Measurements from ENCODE around the gene PRSS37. TPM values are rescaled to one million over a fixed set of nuclear protein-coding genes. Genes with fewer than 3 reads are reported as not detected.

The PRSS37 gene, protein sequence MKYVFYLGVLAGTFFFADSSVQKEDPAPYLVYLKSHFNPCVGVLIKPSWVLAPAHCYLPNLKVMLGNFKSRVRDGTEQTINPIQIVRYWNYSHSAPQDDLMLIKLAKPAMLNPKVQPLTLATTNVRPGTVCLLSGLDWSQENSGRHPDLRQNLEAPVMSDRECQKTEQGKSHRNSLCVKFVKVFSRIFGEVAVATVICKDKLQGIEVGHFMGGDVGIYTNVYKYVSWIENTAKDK
- total RNA-seq (not detected), polyA plus RNA-seq (not detected), total RNA-seq (not detected)

DNA sequence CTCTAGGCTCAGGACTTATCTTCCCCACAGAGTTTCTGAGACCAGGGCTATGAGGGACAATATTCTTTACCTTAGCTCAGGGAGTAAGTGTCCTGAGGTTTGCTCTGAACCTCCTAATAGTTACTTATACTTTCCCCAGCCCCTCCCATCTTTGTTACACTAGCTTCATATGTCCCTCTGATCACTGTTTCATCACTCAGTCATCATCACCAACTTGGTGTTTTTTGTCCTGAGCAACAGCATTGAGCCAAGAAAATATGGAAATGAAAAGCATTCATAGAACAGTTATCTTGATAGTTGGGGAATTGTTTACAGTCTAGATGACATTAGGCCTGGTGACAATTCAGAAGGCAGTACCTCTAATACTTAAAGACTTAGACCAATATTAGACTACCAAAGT, at the start of gene PRSS37:
PRSS37 (minus strand) TSS at position 101 of the 400 bp plus-strand sequence. CDS start 436 bp downstream, outside the sequence.
- CTCF ChIA-PET = no interaction called here
- H3K9me3 ChIP-seq (ENCODE audit: control insufficient read depth in 2 of 3, low read length in 3 of 3) = no peaks in the 10 kb centered on the region
- no peaks in the 10 kb centered on the region for H3K27me3 ChIP-seq (ENCODE audit: control insufficient read depth in 2 of 2, insufficient read depth in 2 of 2, low read length in 2 of 2)
- POLR2A ChIA-PET = no interaction called here
- no peak within 1 kb of the TSS for H3K4me3 ChIP-seq (ENCODE audit: low read length)
- no peaks in the 10 kb centered on the region for H3K36me3 ChIP-seq (ENCODE audit: control insufficient read depth in 2 of 3, insufficient read depth in 3 of 3, low read length in 3 of 3)
- Mint-ChIP-seq H3K4me3 (no peak within 1 kb of the TSS), H3K4me1 (no peaks in the 10 kb centered on the region), H3K27ac (no peak within 1 kb of the TSS), H3K9me3 (no peaks in the 10 kb centered on the region), H3K27me3 (no peaks in the 10 kb centered on the region), H3K36me3 (peaks cover 0 to 12% (median under 1%) of the 10 kb centered on the region in 5 donors)
- intact Hi-C loops (cut with micrococcal nuclease) = no loop called here
- no peak within 1 kb of the TSS for H3K27ac ChIP-seq (ENCODE audit: low read depth, low read length)
- H3K4me1 ChIP-seq (ENCODE audit: control insufficient read depth in 2 of 2, insufficient read depth in 2 of 2, low read length in 2 of 2) = no peaks in the 10 kb centered on the region
- no peak for DNase-seq
- no peak for ATAC-seq

DNA sequence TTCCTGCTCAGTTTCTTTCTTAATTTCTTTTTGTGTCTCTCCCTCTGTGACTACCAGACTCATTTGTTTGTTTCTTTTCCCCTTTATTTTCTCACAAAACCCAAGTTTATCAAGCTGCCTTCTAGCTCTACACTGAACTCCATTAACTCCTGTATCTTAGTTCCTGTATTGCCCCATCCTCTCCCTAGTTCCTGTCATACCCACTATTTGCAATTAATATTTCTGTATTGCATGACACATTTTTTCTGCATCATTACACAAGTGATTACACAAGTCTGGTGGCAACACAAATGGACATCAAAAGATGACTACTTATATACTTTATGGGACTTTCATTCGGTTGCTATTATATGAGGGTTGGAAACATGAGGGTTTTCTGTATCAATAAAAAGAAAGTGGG, 48.0 kb upstream of the PRSS37 start:
- CTCF ChIA-PET = no interaction called here
- peak; percentile 71 for ATAC-seq
- no peak overlapping the region for H3K27ac ChIP-seq (ENCODE audit: low read depth, low read length)
- no peaks in the 10 kb centered on the region for H3K27me3 ChIP-seq (ENCODE audit: control insufficient read depth in 2 of 2, insufficient read depth in 2 of 2, low read length in 2 of 2)
- intact Hi-C loops (cut with micrococcal nuclease) = no loop called here
- H3K27ac Mint-ChIP-seq = no peak overlapping the region
- DNase-seq = no peak
- peaks cover 0 to 2% (median 0%) of the 10 kb centered on the region in 7 donors for H3K4me1 Mint-ChIP-seq
- no peak overlapping the region for H3K4me3 Mint-ChIP-seq
- H3K4me1 ChIP-seq (ENCODE audit: control insufficient read depth in 2 of 2, insufficient read depth in 2 of 2, low read length in 2 of 2) = no peaks in the 10 kb centered on the region
- H3K36me3 Mint-ChIP-seq = peaks cover 0 to 4% (median 0%) of the 10 kb centered on the region in 5 donors
- no peak overlapping the region for H3K4me3 ChIP-seq (ENCODE audit: low read length)
- H3K27me3 Mint-ChIP-seq = peaks cover 0 to 34% (median 14%) of the 10 kb centered on the region in 5 donors
- no peaks in the 10 kb centered on the region for H3K36me3 ChIP-seq (ENCODE audit: control insufficient read depth in 2 of 3, insufficient read depth in 3 of 3, low read length in 3 of 3)
- H3K9me3 Mint-ChIP-seq = peaks cover 0 to 4% (median 0%) of the 10 kb centered on the region in 11 donors
- no peaks in the 10 kb centered on the region for H3K9me3 ChIP-seq (ENCODE audit: control insufficient read depth in 2 of 3, low read length in 3 of 3)
- POLR2A ChIA-PET = no interaction called here

DNA sequence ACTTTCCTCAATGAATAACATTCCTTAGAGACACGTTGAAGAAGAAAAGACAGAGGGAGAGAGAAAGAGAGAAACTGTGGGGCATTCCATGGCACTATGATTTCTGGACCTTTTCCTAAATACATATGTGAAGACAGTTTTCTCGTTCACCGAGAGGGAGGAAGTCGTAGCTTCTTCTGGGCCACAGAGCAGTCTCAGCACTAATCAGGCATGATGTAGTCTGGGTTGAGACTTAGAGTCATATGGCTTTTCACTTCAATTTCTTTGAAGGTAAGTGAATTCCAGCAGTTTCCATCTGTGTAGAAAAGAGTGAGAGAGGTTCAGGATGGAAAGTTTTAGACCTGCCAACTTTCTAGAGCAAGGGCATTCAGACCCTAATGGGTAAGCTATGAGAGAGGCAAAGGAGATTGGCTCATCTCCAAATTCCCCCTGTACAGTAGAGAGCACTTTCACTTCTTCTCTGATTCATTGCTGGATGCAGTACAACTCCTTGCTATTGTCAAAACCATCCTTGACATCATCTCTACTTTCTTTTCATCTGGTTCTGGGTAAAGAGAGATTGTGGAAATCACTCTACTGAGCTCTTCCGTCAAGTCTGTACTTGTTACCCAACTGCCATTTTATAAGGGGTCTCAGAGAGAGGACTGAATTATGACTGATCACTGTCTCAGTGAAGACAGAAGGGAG, 43.4 kb upstream of the PRSS37 start:
- POLR2A ChIA-PET = no interaction called here
- H3K4me3 Mint-ChIP-seq = no peak overlapping the region
- Histone ChIP-seq H3K4me1 (ENCODE audit: control insufficient read depth in 2 of 2, insufficient read depth in 2 of 2, low read length in 2 of 2) (no peaks in the 10 kb centered on the region), H3K27me3 (ENCODE audit: control insufficient read depth in 2 of 2, insufficient read depth in 2 of 2, low read length in 2 of 2) (no peaks in the 10 kb centered on the region), H3K4me3 (ENCODE audit: low read length) (no peak overlapping the region), H3K9me3 (ENCODE audit: control insufficient read depth in 2 of 3, low read length in 3 of 3) (no peaks in the 10 kb centered on the region), H3K27ac (ENCODE audit: low read depth, low read length) (no peak overlapping the region), H3K36me3 (ENCODE audit: control insufficient read depth in 2 of 3, insufficient read depth in 3 of 3, low read length in 3 of 3) (no peaks in the 10 kb centered on the region)
- H3K4me1 Mint-ChIP-seq = peaks cover 0 to 2% (median 0%) of the 10 kb centered on the region in 7 donors
- peaks cover 0 to 4% (median 0%) of the 10 kb centered on the region in 5 donors for H3K36me3 Mint-ChIP-seq
- no peak overlapping the region for H3K27ac Mint-ChIP-seq
- peaks cover 0 to 10% (median 2%) of the 10 kb centered on the region in 11 donors for H3K9me3 Mint-ChIP-seq
- ATAC-seq (peak; percentile 74), DNase-seq (no peak)
- intact Hi-C loops (cut with micrococcal nuclease) = no loop called here
- CTCF ChIA-PET = no interaction called here
- H3K27me3 Mint-ChIP-seq = peaks cover 0 to 33% (median 12%) of the 10 kb centered on the region in 5 donors

DNA sequence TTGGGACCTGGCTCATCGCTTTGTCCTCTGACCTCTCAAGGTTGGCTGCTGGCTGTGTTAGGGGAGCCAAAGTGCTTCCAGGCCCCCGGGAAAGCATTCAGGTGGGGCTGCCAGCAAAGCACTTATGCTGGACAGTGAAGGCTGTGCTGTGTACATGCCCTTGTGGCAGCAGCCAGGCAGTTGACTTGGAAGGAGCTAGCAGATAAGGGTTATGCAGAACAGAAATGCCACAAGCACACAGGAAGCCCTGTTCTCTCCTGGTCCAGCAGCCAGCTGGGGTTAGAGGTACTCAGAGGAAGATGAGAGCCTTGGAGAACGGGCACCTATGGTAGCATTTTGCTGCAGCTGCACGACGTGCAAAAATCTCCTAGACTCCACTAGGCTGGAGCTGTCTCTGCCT, 39.7 kb upstream of the PRSS37 start:
- no peak overlapping the region for H3K4me3 Mint-ChIP-seq
- H3K9me3 ChIP-seq (ENCODE audit: control insufficient read depth in 2 of 3, low read length in 3 of 3) = no peaks in the 10 kb centered on the region
- DNase-seq = no peak
- no peak overlapping the region for H3K4me3 ChIP-seq (ENCODE audit: low read length)
- no peaks in the 10 kb centered on the region for H3K36me3 ChIP-seq (ENCODE audit: control insufficient read depth in 2 of 3, insufficient read depth in 3 of 3, low read length in 3 of 3)
- H3K36me3 Mint-ChIP-seq = no peaks in the 10 kb centered on the region
- H3K27ac Mint-ChIP-seq = no peak overlapping the region
- no peak overlapping the region for H3K27ac ChIP-seq (ENCODE audit: low read depth, low read length)
- no peaks in the 10 kb centered on the region for H3K4me1 ChIP-seq (ENCODE audit: control insufficient read depth in 2 of 2, insufficient read depth in 2 of 2, low read length in 2 of 2)
- H3K4me1 Mint-ChIP-seq = peaks cover 0 to 2% (median 0%) of the 10 kb centered on the region in 7 donors
- ChIA-PET CTCF (no interaction called here), POLR2A (no interaction called here)
- H3K27me3 ChIP-seq (ENCODE audit: control insufficient read depth in 2 of 2, insufficient read depth in 2 of 2, low read length in 2 of 2) = no peaks in the 10 kb centered on the region
- H3K27me3 Mint-ChIP-seq = peaks cover 0 to 19% (median 0%) of the 10 kb centered on the region in 5 donors
- peaks cover 0 to 13% (median 3%) of the 10 kb centered on the region in 11 donors for H3K9me3 Mint-ChIP-seq
- no peak for ATAC-seq
- intact Hi-C loops (cut with micrococcal nuclease) = no loop called here

DNA sequence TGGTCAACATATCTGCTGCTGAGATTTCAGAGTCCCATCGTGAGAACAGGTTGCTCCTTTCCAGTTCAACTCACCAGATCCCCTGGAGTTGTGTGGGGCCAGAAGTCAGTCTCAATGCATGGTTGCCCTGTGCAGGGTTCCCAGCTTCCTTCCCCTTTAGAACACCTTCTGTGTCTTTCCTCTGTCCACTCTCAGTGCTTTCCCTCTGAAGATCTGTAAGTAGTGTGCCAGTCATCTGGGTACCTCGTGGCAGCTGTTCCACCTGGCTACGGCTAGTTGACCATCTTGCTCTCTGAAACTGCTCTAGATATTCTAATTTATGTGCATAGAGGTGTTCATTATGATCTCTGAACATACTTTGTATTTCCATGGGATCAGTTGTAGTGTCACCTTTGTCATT, 36.1 kb upstream of the PRSS37 start:
- ChIA-PET POLR2A (no interaction called here), CTCF (no interaction called here)
- H3K4me1 ChIP-seq (ENCODE audit: control insufficient read depth in 2 of 2, insufficient read depth in 2 of 2, low read length in 2 of 2) = no peaks in the 10 kb centered on the region
- no peaks in the 10 kb centered on the region for H3K4me1 Mint-ChIP-seq
- no peaks in the 10 kb centered on the region for H3K36me3 ChIP-seq (ENCODE audit: control insufficient read depth in 2 of 3, insufficient read depth in 3 of 3, low read length in 3 of 3)
- peaks cover 0 to 14% (median 3%) of the 10 kb centered on the region in 11 donors for H3K9me3 Mint-ChIP-seq
- ATAC-seq (no peak), DNase-seq (no peak)
- H3K9me3 ChIP-seq (ENCODE audit: control insufficient read depth in 2 of 3, low read length in 3 of 3) = no peaks in the 10 kb centered on the region
- no peak overlapping the region for H3K4me3 ChIP-seq (ENCODE audit: low read length)
- no peaks in the 10 kb centered on the region for H3K36me3 Mint-ChIP-seq
- no peak overlapping the region for H3K27ac ChIP-seq (ENCODE audit: low read depth, low read length)
- intact Hi-C loops (cut with micrococcal nuclease) = no loop called here
- H3K27me3 Mint-ChIP-seq = peaks cover 0 to 8% (median 0%) of the 10 kb centered on the region in 5 donors
- peak overlapping the region in 1 of 9 donors; percentile 32 for H3K27ac Mint-ChIP-seq
- H3K4me3 Mint-ChIP-seq = no peak overlapping the region
- H3K27me3 ChIP-seq (ENCODE audit: control insufficient read depth in 2 of 2, insufficient read depth in 2 of 2, low read length in 2 of 2) = no peaks in the 10 kb centered on the region

DNA sequence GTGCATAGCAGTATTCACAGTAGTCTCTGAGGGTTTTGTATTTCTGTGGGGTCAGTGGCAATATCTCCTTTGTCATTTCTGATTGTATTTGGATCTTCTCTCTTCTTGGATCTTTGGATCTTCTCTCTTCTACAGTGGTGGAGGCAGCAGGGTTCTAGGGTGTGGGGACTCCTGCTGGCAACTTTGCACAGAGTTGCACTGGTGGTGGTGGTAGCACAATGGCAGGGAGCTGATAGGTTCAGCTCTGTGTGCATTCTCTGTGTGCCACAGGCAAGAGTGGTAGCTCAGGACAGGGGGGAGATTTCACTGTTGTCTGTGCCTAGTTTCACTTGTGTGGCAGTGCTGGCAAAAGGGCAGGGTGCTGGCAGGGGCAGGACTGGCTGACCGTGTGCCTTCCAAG, 35.1 kb upstream of the PRSS37 start:
- Mint-ChIP-seq H3K27me3 (peaks cover 0 to 4% (median 0%) of the 10 kb centered on the region in 5 donors), H3K4me1 (no peaks in the 10 kb centered on the region), H3K4me3 (no peak overlapping the region), H3K36me3 (no peaks in the 10 kb centered on the region), H3K27ac (no peak overlapping the region), H3K9me3 (peaks cover 0 to 11% (median 3%) of the 10 kb centered on the region in 11 donors)
- H3K9me3 ChIP-seq (ENCODE audit: control insufficient read depth in 2 of 3, low read length in 3 of 3) = no peaks in the 10 kb centered on the region
- no peaks in the 10 kb centered on the region for H3K36me3 ChIP-seq (ENCODE audit: control insufficient read depth in 2 of 3, insufficient read depth in 3 of 3, low read length in 3 of 3)
- intact Hi-C loops (cut with micrococcal nuclease) = no loop called here
- H3K4me1 ChIP-seq (ENCODE audit: control insufficient read depth in 2 of 2, insufficient read depth in 2 of 2, low read length in 2 of 2) = no peaks in the 10 kb centered on the region
- no peak overlapping the region for H3K27ac ChIP-seq (ENCODE audit: low read depth, low read length)
- ChIA-PET CTCF (no interaction called here), POLR2A (no interaction called here)
- H3K4me3 ChIP-seq (ENCODE audit: low read length) = no peak overlapping the region
- ATAC-seq = no peak
- DNase-seq = no peak
- H3K27me3 ChIP-seq (ENCODE audit: control insufficient read depth in 2 of 2, insufficient read depth in 2 of 2, low read length in 2 of 2) = no peaks in the 10 kb centered on the region

DNA sequence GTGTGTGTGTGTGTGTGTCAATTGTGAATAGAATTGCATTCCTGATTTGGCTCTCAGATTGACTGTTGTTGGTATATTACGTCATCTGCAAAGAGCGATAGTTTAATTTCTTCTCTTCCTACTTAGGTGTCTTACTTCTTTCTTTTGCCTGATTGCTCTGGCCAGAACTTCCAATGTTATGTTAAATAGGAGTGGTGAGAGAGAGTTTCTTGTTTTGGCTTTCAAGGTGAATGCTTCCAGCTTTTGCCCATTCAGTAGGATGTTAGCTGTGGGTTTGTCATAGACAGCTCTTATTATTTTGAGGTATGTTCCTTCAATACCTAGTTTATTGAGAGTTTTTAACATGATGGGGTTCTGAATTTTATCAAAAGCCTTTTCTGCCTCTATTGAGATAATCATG, 34.2 kb upstream of the PRSS37 start:
- no peak overlapping the region for H3K4me3 ChIP-seq (ENCODE audit: low read length)
- Mint-ChIP-seq H3K27me3 (peaks cover 0 to 4% (median 0%) of the 10 kb centered on the region in 5 donors), H3K4me1 (no peaks in the 10 kb centered on the region), H3K27ac (no peak overlapping the region), H3K36me3 (no peaks in the 10 kb centered on the region), H3K9me3 (peaks cover 0 to 19% (median 4%) of the 10 kb centered on the region in 11 donors), H3K4me3 (no peak overlapping the region)
- no peaks in the 10 kb centered on the region for H3K4me1 ChIP-seq (ENCODE audit: control insufficient read depth in 2 of 2, insufficient read depth in 2 of 2, low read length in 2 of 2)
- no peak overlapping the region for H3K27ac ChIP-seq (ENCODE audit: low read depth, low read length)
- POLR2A ChIA-PET = no interaction called here
- CTCF ChIA-PET = no interaction called here
- ATAC-seq (no peak), DNase-seq (no peak)
- no peaks in the 10 kb centered on the region for H3K27me3 ChIP-seq (ENCODE audit: control insufficient read depth in 2 of 2, insufficient read depth in 2 of 2, low read length in 2 of 2)
- intact Hi-C loops (cut with micrococcal nuclease) = no loop called here
- H3K9me3 ChIP-seq (ENCODE audit: control insufficient read depth in 2 of 3, low read length in 3 of 3) = no peaks in the 10 kb centered on the region
- no peaks in the 10 kb centered on the region for H3K36me3 ChIP-seq (ENCODE audit: control insufficient read depth in 2 of 3, insufficient read depth in 3 of 3, low read length in 3 of 3)
